ENCODE measurements around the gene C19orf47.

DNA sequence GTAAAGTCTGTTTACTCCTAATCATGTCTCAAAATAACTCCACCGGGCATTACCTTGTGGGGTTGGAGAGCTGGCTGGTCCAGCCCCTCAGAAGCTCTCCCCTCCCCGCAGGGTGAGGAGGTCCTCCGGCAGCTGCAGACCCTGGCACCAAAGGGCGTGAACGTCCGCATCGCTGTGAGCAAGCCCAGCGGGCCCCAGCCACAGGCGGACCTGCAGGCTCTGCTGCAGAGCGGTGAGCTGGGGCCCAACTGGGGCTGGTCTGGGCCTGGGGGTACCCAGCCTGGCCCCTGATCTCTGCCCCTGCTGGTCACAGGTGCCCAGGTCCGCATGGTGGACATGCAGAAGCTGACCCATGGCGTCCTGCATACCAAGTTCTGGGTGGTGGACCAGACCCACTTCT is 21.6 kb upstream of the C19orf47 start:
- TF ChIP-seq ZNF274 (IDR thresholded peaks at IDR 0.05; ENCODE audit: low read depth, low read length) (no peak), POLR2A (IDR thresholded peaks at IDR 0.05; ENCODE audit: borderline replicate concordance, extremely low read depth, insufficient read depth, insufficient read length) (no peak), YY1 (IDR thresholded peaks at IDR 0.05; ENCODE audit: extremely low read depth, insufficient replicate concordance, low read depth, low read length) (no peak), EZH2 (IDR thresholded peaks at IDR 0.05) (no peak), POLR2AphosphoS5 (IDR thresholded peaks at IDR 0.05; ENCODE audit: low read depth, low read length) (no peak), EGR1 (IDR thresholded peaks at IDR 0.05; ENCODE audit: low read depth) (no peak), RAD21 (IDR thresholded peaks at IDR 0.05; ENCODE audit: low read depth) (no peak), EZH2phosphoT487 (IDR thresholded peaks at IDR 0.05; ENCODE audit: borderline replicate concordance) (no peak), FOSL1 (IDR thresholded peaks at IDR 0.05; ENCODE audit: low read depth) (no peak), JUND (IDR thresholded peaks at IDR 0.05) (no peak), ZFX (IDR thresholded peaks at IDR 0.05) (no peak)
- TF ChIP-seq, protein P1, sequence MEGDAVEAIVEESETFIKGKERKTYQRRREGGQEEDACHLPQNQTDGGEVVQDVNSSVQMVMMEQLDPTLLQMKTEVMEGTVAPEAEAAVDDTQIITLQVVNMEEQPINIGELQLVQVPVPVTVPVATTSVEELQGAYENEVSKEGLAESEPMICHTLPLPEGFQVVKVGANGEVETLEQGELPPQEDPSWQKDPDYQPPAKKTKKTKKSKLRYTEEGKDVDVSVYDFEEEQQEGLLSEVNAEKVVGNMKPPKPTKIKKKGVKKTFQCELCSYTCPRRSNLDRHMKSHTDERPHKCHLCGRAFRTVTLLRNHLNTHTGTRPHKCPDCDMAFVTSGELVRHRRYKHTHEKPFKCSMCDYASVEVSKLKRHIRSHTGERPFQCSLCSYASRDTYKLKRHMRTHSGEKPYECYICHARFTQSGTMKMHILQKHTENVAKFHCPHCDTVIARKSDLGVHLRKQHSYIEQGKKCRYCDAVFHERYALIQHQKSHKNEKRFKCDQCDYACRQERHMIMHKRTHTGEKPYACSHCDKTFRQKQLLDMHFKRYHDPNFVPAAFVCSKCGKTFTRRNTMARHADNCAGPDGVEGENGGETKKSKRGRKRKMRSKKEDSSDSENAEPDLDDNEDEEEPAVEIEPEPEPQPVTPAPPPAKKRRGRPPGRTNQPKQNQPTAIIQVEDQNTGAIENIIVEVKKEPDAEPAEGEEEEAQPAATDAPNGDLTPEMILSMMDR (IDR thresholded peaks at IDR 0.05 in 2 of 3, conservative IDR thresholded peaks at IDR 0.05 in 1 of 3; ENCODE audit: borderline replicate concordance in 1 of 3, insufficient read depth in 1 of 3, low read depth in 2 of 3, low read length in 2 of 3): no peak
- TF ChIP-seq, protein P2, sequence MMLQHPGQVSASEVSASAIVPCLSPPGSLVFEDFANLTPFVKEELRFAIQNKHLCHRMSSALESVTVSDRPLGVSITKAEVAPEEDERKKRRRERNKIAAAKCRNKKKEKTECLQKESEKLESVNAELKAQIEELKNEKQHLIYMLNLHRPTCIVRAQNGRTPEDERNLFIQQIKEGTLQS (IDR thresholded peaks at IDR 0.05): no peak
- TF ChIP-seq, protein P3, sequence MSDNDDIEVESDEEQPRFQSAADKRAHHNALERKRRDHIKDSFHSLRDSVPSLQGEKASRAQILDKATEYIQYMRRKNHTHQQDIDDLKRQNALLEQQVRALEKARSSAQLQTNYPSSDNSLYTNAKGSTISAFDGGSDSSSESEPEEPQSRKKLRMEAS (IDR thresholded peaks at IDR 0.05): no peak
